ENCODE data around the gene ELMOD3. TPM values are rescaled to one million over a fixed set of nuclear protein-coding genes. Genes with fewer than 3 reads are reported as not detected.
"Not testable (repeated sequence)": the region's sequence is repeated elsewhere in the genome, so short reads cannot be mapped to it uniquely, and the experiment has no call there.

ELMOD3 gene
- total and polyA plus RNA-seq, 8 donors: 20.8 to 40.5 (median 31.8) TPM

DNA sequence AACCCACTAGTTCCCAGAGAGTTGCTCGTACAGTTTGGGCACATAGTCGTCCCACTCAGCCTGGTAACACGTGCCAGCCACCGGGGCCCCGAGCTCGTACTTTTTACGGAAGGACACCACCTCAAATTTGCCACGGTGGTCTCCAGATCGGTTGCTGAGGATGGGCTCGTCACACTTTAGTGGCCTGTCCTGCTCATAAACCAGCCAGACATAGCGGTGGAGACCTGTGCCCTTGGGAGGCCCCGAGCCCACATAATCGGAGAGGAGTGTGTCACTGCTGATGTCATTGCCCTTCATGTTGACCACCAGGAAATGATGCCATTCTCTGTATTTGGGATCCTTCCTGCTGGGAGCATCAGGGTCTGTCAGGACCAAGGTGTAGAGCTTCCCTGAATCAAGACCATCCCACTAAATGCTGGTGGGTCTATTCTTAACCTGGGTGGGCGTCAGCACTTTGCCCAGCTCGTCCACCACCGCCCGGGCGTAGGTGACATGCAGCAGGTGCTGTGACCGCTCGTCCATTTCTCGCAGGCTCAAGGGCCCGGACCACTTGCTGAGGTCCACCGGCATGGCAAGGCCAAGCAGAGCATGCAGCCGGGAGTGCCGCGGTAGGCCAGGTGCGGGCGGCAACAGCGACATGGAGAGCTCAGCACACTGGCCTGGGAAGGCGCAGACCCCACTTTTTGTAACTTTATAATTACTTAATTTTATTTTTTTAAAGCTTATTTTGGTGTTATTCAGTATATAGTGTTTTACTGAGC is 13.1 kb upstream of the ELMOD3 start:
- Histone ChIP-seq H3K27me3 (no peaks in the 10 kb centered on the region), H3K4me3 (no peak overlapping the region), H3K36me3 (peaks cover 0 to 43% of the 10 kb centered on the region in 2 donors), H3K27ac (no peak overlapping the region), H3K4me1 (no peaks in the 10 kb centered on the region), H3K9me3 (no peaks in the 10 kb centered on the region)
- ATAC-seq (no peak), DNase-seq (no peak)
- intact Hi-C loops (cut with DNase I): no loop called here
- TF ChIP-seq, protein P1, sequence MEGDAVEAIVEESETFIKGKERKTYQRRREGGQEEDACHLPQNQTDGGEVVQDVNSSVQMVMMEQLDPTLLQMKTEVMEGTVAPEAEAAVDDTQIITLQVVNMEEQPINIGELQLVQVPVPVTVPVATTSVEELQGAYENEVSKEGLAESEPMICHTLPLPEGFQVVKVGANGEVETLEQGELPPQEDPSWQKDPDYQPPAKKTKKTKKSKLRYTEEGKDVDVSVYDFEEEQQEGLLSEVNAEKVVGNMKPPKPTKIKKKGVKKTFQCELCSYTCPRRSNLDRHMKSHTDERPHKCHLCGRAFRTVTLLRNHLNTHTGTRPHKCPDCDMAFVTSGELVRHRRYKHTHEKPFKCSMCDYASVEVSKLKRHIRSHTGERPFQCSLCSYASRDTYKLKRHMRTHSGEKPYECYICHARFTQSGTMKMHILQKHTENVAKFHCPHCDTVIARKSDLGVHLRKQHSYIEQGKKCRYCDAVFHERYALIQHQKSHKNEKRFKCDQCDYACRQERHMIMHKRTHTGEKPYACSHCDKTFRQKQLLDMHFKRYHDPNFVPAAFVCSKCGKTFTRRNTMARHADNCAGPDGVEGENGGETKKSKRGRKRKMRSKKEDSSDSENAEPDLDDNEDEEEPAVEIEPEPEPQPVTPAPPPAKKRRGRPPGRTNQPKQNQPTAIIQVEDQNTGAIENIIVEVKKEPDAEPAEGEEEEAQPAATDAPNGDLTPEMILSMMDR (IDR thresholded peaks at IDR 0.05): no peak

DNA sequence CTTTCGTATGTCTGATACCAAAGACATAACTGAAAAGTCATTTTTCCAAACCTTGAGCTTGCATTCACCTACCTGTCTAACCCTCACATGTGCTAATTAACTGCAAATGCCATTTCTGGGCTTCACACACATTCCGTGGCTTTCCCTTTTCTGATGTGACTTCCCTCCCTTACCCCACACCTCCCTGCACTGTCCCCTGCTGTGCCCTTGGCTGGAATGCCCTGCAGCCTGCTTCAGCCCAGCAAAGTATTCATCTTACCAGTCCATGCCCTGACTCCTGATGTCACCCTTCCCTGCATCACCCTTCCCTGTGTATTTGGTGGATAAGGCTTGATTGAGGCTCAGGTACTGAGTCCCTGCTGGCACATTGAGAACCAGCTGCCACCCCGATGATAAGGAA is 12.4 kb upstream of the ELMOD3 start:
- no peak overlapping the region for H3K27ac ChIP-seq
- H3K4me1 ChIP-seq: no peaks in the 10 kb centered on the region
- peaks cover 0 to 50% of the 10 kb centered on the region in 2 donors for H3K36me3 ChIP-seq
- DNase-seq (no peak), ATAC-seq (no peak)
- intact Hi-C loops (cut with DNase I): no loop called here
- H3K27me3 ChIP-seq: no peaks in the 10 kb centered on the region
- H3K4me3 ChIP-seq: no peak overlapping the region
- no peaks in the 10 kb centered on the region for H3K9me3 ChIP-seq
- TF ChIP-seq, protein P1 (IDR thresholded peaks at IDR 0.05): no peak

DNA sequence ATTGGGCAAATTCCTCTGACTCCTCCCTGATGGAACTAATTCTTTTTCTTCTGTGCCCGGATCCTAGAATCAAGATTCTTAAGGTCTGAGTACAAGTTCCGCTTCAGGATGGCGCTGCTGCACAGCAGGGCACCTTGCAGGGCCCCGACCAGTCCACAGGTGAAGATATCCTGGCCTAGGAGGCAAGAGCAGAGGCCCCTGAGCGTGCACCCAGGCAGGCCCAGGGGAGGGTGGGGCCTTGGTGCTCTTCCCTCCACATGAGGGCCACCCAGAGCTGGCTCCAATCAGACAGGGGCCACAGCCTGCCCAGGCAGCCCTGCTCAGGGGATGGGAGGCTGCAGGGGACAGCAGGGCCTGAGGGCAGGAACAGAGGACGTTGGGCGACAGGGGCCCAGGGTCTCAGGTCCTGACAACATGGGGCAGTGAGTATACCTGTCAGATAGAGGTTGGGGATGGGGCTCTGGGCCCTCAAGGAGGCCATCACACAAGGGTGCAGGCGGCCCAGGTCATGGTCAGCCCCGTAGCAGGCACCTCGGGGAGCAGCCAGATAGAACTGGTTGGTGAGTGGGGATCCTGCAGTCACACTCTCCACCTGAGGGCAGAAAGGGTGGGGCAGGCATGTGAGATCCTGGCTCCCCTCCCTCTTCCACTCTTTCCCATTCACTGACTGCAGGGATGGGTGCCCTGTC is 11.2 kb upstream of the ELMOD3 start:
- H3K27ac ChIP-seq; intact Hi-C loops (cut with DNase I); H3K27me3 ChIP-seq; H3K4me3 ChIP-seq; H3K4me1 ChIP-seq; H3K9me3 ChIP-seq; DNase-seq; ATAC-seq: not testable (repeated sequence)
- H3K36me3 ChIP-seq: peaks cover 0 to 62% of the 10 kb centered on the region in 2 donors

DNA sequence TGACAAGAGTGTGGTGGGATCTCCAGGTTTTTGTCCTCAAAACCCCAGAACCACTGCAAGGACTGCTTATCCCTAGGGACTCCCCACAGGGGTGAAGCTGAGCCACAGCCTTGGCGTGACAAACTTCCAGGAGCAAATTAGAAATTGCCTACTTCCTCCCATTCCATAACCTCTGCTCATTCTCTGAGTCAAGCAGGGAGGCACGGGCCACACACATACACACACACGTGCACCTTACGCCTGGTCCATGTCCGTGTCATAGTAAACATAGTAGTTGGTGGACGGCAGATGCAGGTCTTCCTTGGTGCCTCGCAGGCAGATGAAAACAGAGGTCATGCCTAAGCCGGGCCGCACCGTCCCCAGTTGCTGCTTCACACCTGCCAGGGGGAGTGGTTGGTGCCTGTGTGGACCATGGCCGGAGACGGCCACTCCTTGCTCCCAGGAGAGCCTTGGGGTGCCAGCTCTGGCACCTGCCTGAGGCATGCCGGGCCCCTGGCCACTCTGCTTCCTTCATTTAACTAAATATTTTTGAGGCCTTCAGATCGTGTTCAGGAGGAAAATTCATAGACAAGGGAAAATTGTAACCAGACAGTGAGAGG is 10.1 kb upstream of the ELMOD3 start:
- DNase-seq (no peak), ATAC-seq (no peak)
- H3K4me1 ChIP-seq: no peaks in the 10 kb centered on the region
- TF ChIP-seq, protein P1 (IDR thresholded peaks at IDR 0.05): no peak
- no peaks in the 10 kb centered on the region for H3K27me3 ChIP-seq
- peaks cover 0 to 72% of the 10 kb centered on the region in 2 donors for H3K36me3 ChIP-seq
- no peak overlapping the region for H3K4me3 ChIP-seq
- intact Hi-C loops (cut with DNase I): no loop called here
- no peaks in the 10 kb centered on the region for H3K9me3 ChIP-seq
- no peak overlapping the region for H3K27ac ChIP-seq

DNA sequence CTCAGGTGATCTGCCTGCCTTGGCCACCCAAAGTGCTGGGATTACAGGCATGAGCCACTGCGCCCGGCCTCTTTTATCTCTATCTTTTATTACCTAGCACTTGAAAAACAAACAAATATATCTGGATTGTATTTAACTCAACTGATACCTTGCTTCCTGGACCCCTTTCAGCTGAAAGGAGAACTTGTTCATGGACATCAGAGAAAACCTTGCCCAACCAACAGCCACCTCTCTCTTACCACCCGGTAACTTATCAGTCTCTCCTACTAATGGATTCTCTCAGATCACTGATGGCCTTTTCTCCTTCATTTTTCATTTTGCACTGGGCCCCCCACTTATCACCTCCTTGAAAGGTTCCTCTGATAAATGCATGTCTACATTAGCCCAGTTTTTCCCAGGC is 7.0 kb upstream of the ELMOD3 start:
- intact Hi-C loops (cut with DNase I): no loop called here
- ATAC-seq: no peak
- Histone ChIP-seq H3K4me3 (no peak overlapping the region), H3K27me3 (no peaks in the 10 kb centered on the region), H3K36me3 (peaks cover 0 to 89% of the 10 kb centered on the region in 2 donors), H3K9me3 (no peaks in the 10 kb centered on the region), H3K27ac (no peak overlapping the region), H3K4me1 (peaks cover 4 to 7% of the 10 kb centered on the region in 2 donors)
- DNase-seq: no peak
- TF ChIP-seq, protein P1 (IDR thresholded peaks at IDR 0.05): no peak
